ENCODE results near the gene KCNQ4.

DNA sequence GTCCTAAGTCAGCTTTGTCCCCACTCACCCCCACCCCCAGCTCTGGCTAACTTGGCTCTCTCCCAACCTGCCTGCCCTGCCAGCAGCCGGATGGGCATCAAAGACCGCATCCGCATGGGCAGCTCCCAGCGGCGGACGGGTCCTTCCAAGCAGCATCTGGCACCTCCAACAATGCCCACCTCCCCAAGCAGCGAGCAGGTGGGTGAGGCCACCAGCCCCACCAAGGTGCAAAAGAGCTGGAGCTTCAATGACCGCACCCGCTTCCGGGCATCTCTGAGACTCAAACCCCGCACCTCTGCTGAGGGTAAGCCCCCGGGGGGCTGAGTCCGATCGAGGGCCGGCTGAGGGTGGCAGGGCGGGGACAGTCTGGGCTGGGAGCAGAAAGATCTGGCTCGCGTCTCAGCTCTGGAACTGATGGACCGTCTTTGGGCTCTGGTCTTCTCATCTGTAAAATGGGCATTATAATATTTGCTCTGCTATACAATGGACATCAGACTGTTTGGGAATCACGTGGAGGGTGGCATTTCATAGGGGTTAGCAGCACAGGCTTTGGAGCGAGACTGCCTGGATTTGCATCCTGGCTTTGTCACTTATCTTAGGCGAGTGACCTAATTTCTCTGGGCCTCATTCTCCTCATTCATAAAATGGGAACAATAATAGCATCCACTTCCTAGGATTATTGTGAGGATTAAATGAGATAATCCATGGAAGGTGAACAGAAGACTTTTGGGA, 47.6 kb downstream of the KCNQ4 start:
- TF ChIP-seq POLR2AphosphoS5 (IDR thresholded peaks at IDR 0.05; ENCODE audit: low read depth): no peak
- no peak for TF ChIP-seq CTCF (IDR thresholded peaks at IDR 0.05; ENCODE audit: insufficient read depth, low read length)
